NB4 (cell line): ENCODE measurements around the gene NUP50.
"Not testable (repeated sequence)": the region's sequence is repeated elsewhere in the genome, so short reads cannot be mapped to it uniquely, and the experiment has no call there.

Source experiments
- DNase-seq: peaks from one replicate; pipeline ENCODE4 v3.0.0; 2010; ENCODE audit warnings: low read depth
- H3K4me3 ChIP-seq: one replicate; pipeline ENCODE4 v1.5.1; 2011; ENCODE audit warnings: mild to moderate bottlenecking, low read depth, low read length, moderate library complexity
- MAX ChIP-seq: IDR thresholded peaks from 2 replicates; pipeline ENCODE4 v1.6.1; 2011; ENCODE audit warnings: low read depth, low read length
- MYC ChIP-seq: IDR thresholded peaks from 2 replicates; pipeline ENCODE4 v1.6.1; 2011; ENCODE audit warnings: low read depth, low read length
- POLR2A ChIP-seq: IDR thresholded peaks from 2 replicates; pipeline ENCODE4 v1.6.1; 2011; ENCODE audit warnings: mild to moderate bottlenecking; ENCODE audit not compliant: insufficient read length; ENCODE audit errors: extremely low read depth
- TF ChIP-seq, protein P1 (sequence below): IDR thresholded peaks from one replicate; pipeline ENCODE4 v1.5.1; 2012; ENCODE audit warnings: low read depth, low read length

The NUP50 gene

GRCh38 chr22:45190202-45190872, 26.6 kb downstream of the NUP50 start:
- no peak overlapping the region for H3K4me3 ChIP-seq
- DNase-seq, result no peak
- TF ChIP-seq MYC (no peak), MAX (no peak), POLR2A (no peak)
- TF ChIP-seq, protein P1, sequence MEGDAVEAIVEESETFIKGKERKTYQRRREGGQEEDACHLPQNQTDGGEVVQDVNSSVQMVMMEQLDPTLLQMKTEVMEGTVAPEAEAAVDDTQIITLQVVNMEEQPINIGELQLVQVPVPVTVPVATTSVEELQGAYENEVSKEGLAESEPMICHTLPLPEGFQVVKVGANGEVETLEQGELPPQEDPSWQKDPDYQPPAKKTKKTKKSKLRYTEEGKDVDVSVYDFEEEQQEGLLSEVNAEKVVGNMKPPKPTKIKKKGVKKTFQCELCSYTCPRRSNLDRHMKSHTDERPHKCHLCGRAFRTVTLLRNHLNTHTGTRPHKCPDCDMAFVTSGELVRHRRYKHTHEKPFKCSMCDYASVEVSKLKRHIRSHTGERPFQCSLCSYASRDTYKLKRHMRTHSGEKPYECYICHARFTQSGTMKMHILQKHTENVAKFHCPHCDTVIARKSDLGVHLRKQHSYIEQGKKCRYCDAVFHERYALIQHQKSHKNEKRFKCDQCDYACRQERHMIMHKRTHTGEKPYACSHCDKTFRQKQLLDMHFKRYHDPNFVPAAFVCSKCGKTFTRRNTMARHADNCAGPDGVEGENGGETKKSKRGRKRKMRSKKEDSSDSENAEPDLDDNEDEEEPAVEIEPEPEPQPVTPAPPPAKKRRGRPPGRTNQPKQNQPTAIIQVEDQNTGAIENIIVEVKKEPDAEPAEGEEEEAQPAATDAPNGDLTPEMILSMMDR, result no peak

GRCh38 chr22:45191746-45192145, 28.0 kb downstream of the NUP50 start:
- DNase-seq, H3K4me3 ChIP-seq: not testable (repeated sequence)

GRCh38 chr22:45192701-45193187, 29.0 kb downstream of the NUP50 start:
- H3K4me3 ChIP-seq, result no peak overlapping the region
- DNase-seq, result no peak

DNA sequence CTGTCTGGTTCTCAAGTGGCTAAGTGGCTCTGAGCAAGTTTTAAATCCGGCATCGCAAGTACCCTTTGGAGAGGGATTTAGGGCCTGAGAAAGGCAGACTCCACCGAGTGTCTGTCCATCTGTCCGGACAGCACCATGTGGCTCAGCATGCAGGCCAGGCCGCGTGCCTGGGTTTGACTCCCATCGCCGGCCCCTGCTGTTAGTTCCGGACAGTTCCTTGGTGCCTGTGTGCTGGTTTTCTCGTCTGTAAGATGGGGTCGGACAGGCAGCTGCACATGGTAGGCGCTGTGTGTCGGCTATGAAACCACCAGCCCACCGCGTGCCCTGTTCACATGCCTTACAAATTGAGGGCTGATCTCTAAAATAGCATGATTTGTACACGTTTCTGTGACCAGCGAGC, 31.0 kb downstream of the NUP50 start:
- H3K4me3 ChIP-seq, result no peak overlapping the region
- TF ChIP-seq MAX (no peak), POLR2A (no peak), MYC (no peak)
- TF ChIP-seq, protein P1, result no peak
- no peak for DNase-seq

More at GRCh38 chr22:45192701-45193187, 29.0 kb downstream of the NUP50 start:
- no peak for TF ChIP-seq MAX
- no peak for TF ChIP-seq MYC
- no peak for TF ChIP-seq POLR2A
- TF ChIP-seq, protein P1, result peak; percentile 8

DNA sequence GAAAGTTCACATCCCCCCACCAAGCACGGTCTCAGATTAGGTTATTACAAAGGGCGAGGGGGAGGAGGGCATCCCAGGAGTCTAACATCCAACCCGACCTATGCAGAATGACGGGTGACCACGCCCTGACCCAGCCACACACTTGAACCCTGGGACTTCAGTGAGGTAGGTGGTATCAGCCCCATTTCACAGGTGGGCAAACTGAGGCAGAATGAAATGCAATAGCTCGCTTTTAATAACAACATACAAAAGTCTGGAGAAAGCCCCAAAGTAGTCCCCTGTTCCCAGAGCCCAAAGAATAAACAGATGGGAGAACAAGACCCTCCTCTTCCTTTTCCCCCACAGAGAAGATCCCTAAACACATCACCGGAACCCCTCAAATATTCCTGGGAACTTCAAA, 31.9 kb downstream of the NUP50 start:
- TF ChIP-seq MYC (no peak), MAX (no peak), POLR2A (no peak)
- TF ChIP-seq, protein P1, result no peak
- no peak overlapping the region for H3K4me3 ChIP-seq
- DNase-seq, result no peak

- no peak for TF ChIP-seq POLR2A
- TF ChIP-seq MAX, result no peak
- TF ChIP-seq, protein P1, result no peak
- TF ChIP-seq MYC, result no peak
- DNase-seq, result no peak
- no peak overlapping the region for H3K4me3 ChIP-seq
These were observed 32.6 kb downstream of the NUP50 start for GRCh38 chr22:45196308-45196707.
